Endothelial cell of umbilical vein (primary cell): ENCODE results near the gene TXNRD2. TPM values are rescaled to one million over a fixed set of nuclear protein-coding genes. Genes with fewer than 3 reads are reported as not detected.

ENCODE experiments used
- BruUV-seq: library from RNA; stranded (reverse); fragments of 400-500 nt; replicated peaks from 2 replicates; lab custom pipeline; 2021; lab: Mats Ljungman, UMichigan
- CTCF ChIA-PET: fragments of 300-600, 350-600 bp; sonication (Branson Sonifier 250); formaldehyde crosslinking; loops from one replicate; lab custom pipeline; 2021; ENCODE audit warnings: antibody characterized with exemption, inconsistent platforms; lab: Charles Lee
- POLR2A ChIA-PET: fragments of 300-600, 350-600 bp; sonication (Branson Sonifier 250); formaldehyde crosslinking; loops from one replicate; lab custom pipeline; 2021; ENCODE audit warnings: antibody characterized with exemption, inconsistent platforms; lab: Charles Lee
- DNase-seq: peaks from one replicate; pipeline ENCODE4 v3.0.0-alpha.2; 2011; ENCODE audit warnings: low read depth, low spot score
- FAIRE-seq: peaks from 2 replicates; lab custom pipeline; 2011; peaks lifted over from hg19 to GRCh38; lab: Jason Lieb, UNC
- H2AFZ ChIP-seq: 2 replicates; pipeline ENCODE4 v1.6.0; 2012; ENCODE audit warnings: low read depth, low read length, control low read depth, inconsistent platforms
- H3K27ac ChIP-seq: 2 replicates; pipeline ENCODE4 v1.5.1; 2011; ENCODE audit warnings: low read depth, mild to moderate bottlenecking, control low read depth, low read length, moderate library complexity; ENCODE audit not compliant: insufficient read depth
- H3K27me3 ChIP-seq, 2 experiments: 2 replicates each; pipeline versions ENCODE4 v1.6.0 to v1.6.1; 2011; ENCODE audit warnings: low read length in 2 of 2, mixed read lengths in 1 of 2; ENCODE audit not compliant: control insufficient read depth in 2 of 2, insufficient read depth in 2 of 2
- H3K36me3 ChIP-seq, 2 experiments: 2 replicates in 1 of 2; 3 replicates in 1 of 2; pipeline ENCODE4 v1.5.1; 2011; ENCODE audit warnings: low read length in 2 of 2, mild to moderate bottlenecking in 1 of 2, moderate library complexity in 1 of 2; ENCODE audit not compliant: control insufficient read depth in 2 of 2, insufficient read depth in 2 of 2; ENCODE audit errors: extremely low read depth in 1 of 2
- H3K4me1 ChIP-seq: 3 replicates; pipeline ENCODE4 v1.5.1; 2011; ENCODE audit warnings: mild to moderate bottlenecking, low read length; ENCODE audit not compliant: control insufficient read depth, insufficient read depth; ENCODE audit errors: extremely low read depth
- H3K4me2 ChIP-seq: 2 replicates; pipeline ENCODE4 v1.6.1; 2011; ENCODE audit warnings: low read length, control low read depth, mixed read lengths; ENCODE audit not compliant: insufficient read depth
- H3K4me3 ChIP-seq, 3 experiments: fragments of 200-600 bp in 1 of 3; sonication (generic), shearing (Covaris generic) in 1 of 3; replicated peaks in 1 of 3; 2 replicates each; pipeline ENCODE4 v1.5.1; 2011 to 2016; ENCODE audit warnings: control low read depth in 3 of 3, low read length in 3 of 3, mild to moderate bottlenecking in 2 of 3, inconsistent platforms in 1 of 3, low read depth in 1 of 3, moderate library complexity in 1 of 3; ENCODE audit not compliant: insufficient read depth in 1 of 3
- H3K79me2 ChIP-seq: 2 replicates; pipeline ENCODE4 v1.6.0; 2012; ENCODE audit warnings: low read length, inconsistent platforms; ENCODE audit not compliant: control insufficient read depth, insufficient read depth
- H3K9ac ChIP-seq: replicated peaks from 2 replicates; pipeline ENCODE3; 2011; ENCODE audit warnings: low read length, control low read depth; ENCODE audit not compliant: insufficient read depth; ENCODE audit errors: extremely low read depth
- H3K9me1 ChIP-seq: replicated peaks from 3 replicates; pipeline ENCODE4 v1.6.0; 2011; ENCODE audit warnings: mild to moderate bottlenecking, low read length; ENCODE audit not compliant: control insufficient read depth, insufficient read depth; ENCODE audit errors: extremely low read depth
- H3K9me3 ChIP-seq: replicated peaks from 2 replicates; pipeline ENCODE4 v1.5.1; 2012; ENCODE audit warnings: low read length, inconsistent platforms; ENCODE audit not compliant: control insufficient read depth, insufficient read depth
- H4K20me1 ChIP-seq: replicated peaks from 2 replicates; pipeline ENCODE3; 2011; ENCODE audit warnings: mild to moderate bottlenecking, low read length; ENCODE audit not compliant: control insufficient read depth, insufficient read depth; ENCODE audit errors: extremely low read depth
- EZH2 ChIP-seq: IDR thresholded peaks from 2 replicates; pipeline ENCODE4 v1.6.1; 2012; ENCODE audit warnings: borderline replicate concordance, low read depth, mild to moderate bottlenecking, moderate library complexity, low read length, inconsistent platforms; ENCODE audit not compliant: severe bottlenecking
- FOS ChIP-seq: IDR thresholded peaks from 2 replicates; pipeline ENCODE4 v1.6.1; 2011; ENCODE audit warnings: mild to moderate bottlenecking, low read length, moderate library complexity, borderline replicate concordance; ENCODE audit not compliant: insufficient read depth
- GATA2 ChIP-seq: IDR thresholded peaks from 2 replicates; pipeline ENCODE4 v1.7.0; 2011; ENCODE audit warnings: low read depth, mild to moderate bottlenecking, moderate library complexity, mixed read lengths, low read length; ENCODE audit not compliant: insufficient read length, insufficient read depth
- JUN ChIP-seq: IDR thresholded peaks from 2 replicates; pipeline ENCODE4 v1.6.1; 2011; ENCODE audit warnings: borderline replicate concordance, low read depth; ENCODE audit not compliant: insufficient read length, insufficient read depth
- MYC ChIP-seq: IDR thresholded peaks from one replicate; pipeline ENCODE4 v1.6.1; 2011; ENCODE audit warnings: mild to moderate bottlenecking, low read depth, low read length
- POLR2A ChIP-seq: IDR thresholded peaks from 2 replicates; pipeline ENCODE4 v1.6.1; 2012; ENCODE audit warnings: low read depth, mild to moderate bottlenecking, control low read depth, low read length
- POLR2AphosphoS5 ChIP-seq: IDR thresholded peaks from 2 replicates; pipeline ENCODE4 v1.6.1; 2012; ENCODE audit warnings: low read depth, mild to moderate bottlenecking, control low read depth, low read length, moderate library complexity; ENCODE audit not compliant: insufficient read depth
- dilution Hi-C: fragments of 300-500 bp; cut with MboI; formaldehyde crosslinking; loops from one replicate; pipeline ENCODE4 v1.15.0; 2019; ENCODE audit warnings: low sequenced_read_pairs; ENCODE audit not compliant: extremely low pct_ligation_motif_present
- intact Hi-C: fragments of 100-400 bp; cut with micrococcal nuclease; formaldehyde crosslinking; loops from one replicate; pipeline ENCODE4 v1.10.0; 2022
- polyA plus RNA-seq, 4 experiments: library from polyadenylated mRNA; depleted of rRNA in 3 of 4; stranded (reverse) in 3 of 4; unstranded in 1 of 4; fragments of >200 nt; gene quantifications; 2 replicates each; pipeline versions ENCODE4 v1.2.1 to v1.2.3, GENCODE V29; 2011 to 2012; ENCODE audit warnings: missing spikeins in 1 of 4
- total RNA-seq: library from RNA; stranded (reverse); gene quantifications from 2 replicates; pipeline ENCODE4 v1.2.3, GENCODE V29; 2021
- TF ChIP-seq, protein P1 (sequence below): IDR thresholded peaks from 2 replicates; pipeline ENCODE4 v1.6.1; 2011; ENCODE audit not compliant: insufficient read depth, insufficient read length
- TF ChIP-seq, protein P2 (sequence below), 2 donors: IDR thresholded peaks; 1 replicate in 1 of 2; 2 replicates in 1 of 2; pipeline ENCODE4 v1.5.1; 2011; ENCODE audit warnings: low read length in 2 of 2, mild to moderate bottlenecking in 2 of 2, moderate library complexity in 2 of 2, control low read depth in 1 of 2, inconsistent platforms in 1 of 2, low read depth in 1 of 2; ENCODE audit not compliant: insufficient read depth in 1 of 2; ENCODE audit errors: extremely low read depth in 1 of 2

TXNRD2 gene
- total and polyA plus RNA-seq, 2 donors (not counting 3 experiments of a cell fraction or from before 2014, with no cell fraction given): 211 to 440 TPM

DNA sequence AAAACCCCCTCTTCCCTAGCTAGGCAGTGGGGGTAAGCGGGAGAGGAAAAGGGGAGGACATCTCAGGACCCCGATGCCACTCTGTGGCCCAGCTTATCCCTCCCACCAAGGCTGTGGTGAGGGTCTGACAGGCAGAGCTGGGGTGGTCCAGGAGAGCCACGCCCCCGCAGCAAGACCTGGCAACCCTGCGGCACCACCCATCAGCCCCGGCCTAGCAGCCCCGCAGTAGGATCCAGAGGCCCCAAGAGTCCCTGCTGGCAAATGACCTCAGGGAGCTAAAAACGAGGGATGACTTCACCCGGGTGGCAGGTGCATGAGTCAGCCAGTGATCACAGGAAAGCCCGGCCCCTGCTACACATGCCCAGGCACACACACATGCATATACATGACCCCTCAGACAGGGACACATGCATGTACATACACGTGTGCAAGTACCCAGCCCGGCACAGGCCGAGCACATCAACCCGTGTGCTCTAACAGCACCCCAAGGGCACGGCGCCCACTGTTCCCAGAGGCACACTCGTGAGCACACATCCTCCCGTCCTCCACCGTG, 42.7 kb upstream of the TXNRD2 start:
- peak overlapping the region; percentile 62 for H3K27ac ChIP-seq
- no peaks in the 10 kb centered on the region for H3K9me3 ChIP-seq
- H3K79me2 ChIP-seq: peaks cover 13% of the 10 kb centered on the region
- dilution Hi-C loops (no loop called here), intact Hi-C loops (no loop called here)
- H3K4me1 ChIP-seq: peaks cover 26% of the 10 kb centered on the region
- H3K4me3 ChIP-seq: no peak overlapping the region
- TF ChIP-seq, protein P1, sequence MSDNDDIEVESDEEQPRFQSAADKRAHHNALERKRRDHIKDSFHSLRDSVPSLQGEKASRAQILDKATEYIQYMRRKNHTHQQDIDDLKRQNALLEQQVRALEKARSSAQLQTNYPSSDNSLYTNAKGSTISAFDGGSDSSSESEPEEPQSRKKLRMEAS: no peak
- TF ChIP-seq JUN (peak; percentile 74), POLR2A (no peak)
- ChIA-PET POLR2A (interaction anchor here (0.6 to 1.2 kb wide), 2 partner anchors 10 to 15 kb away, joined by 3 to 5 read pairs; no protein-coding TSS in a partner anchor), CTCF (interaction anchor here (0.8 to 4.4 kb wide), 5 partner anchors 9 to 30 kb away, joined by 3 to 78 read pairs (median 6); no protein-coding TSS in a partner anchor)
- no TSS peak for BruUV-seq
- peaks cover 4 to 26% of the 10 kb centered on the region in 2 experiments for H3K36me3 ChIP-seq
- H2AFZ ChIP-seq: no peak overlapping the region
- DNase-seq: peak; percentile 39
- peak overlapping the region; percentile 41 for H3K9ac ChIP-seq
- no peaks in the 10 kb centered on the region for H3K27me3 ChIP-seq
- H3K9me1 ChIP-seq: no peaks in the 10 kb centered on the region
- H4K20me1 ChIP-seq: no peaks in the 10 kb centered on the region
- FAIRE-seq: peak; percentile 73
- H3K4me2 ChIP-seq: no peak overlapping the region

DNA sequence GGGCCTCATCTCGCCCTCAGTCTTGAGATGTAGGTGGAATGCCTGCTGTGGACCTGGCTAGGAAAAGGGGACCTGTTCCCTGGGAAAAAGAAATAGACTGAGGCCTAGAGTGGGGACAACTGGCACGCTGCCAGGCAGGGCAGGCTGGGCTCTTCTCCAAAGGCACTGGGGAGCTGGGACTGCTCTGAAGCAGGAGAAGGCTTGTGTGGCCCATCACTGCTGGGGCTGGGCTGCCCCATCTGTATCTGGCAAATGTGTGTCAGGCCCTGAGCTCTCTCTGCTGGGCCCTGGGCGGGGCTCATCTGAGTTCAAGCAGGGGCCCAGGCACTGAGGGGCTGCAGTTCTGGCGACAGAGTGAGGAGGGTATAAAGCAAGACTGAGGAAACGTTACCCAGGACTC, 42.1 kb upstream of the TXNRD2 start:
- no peak overlapping the region for H2AFZ ChIP-seq
- BruUV-seq: TSS peak; percentile 9
- intact Hi-C loops (no loop called here), dilution Hi-C loops (no loop called here)
- H3K79me2 ChIP-seq: peaks cover 13% of the 10 kb centered on the region
- no peaks in the 10 kb centered on the region for H3K9me1 ChIP-seq
- H3K4me2 ChIP-seq: no peak overlapping the region
- H3K4me1 ChIP-seq: peaks cover 26% of the 10 kb centered on the region
- no peak overlapping the region for H3K4me3 ChIP-seq
- H3K9ac ChIP-seq: peak overlapping the region; percentile 41
- TF ChIP-seq MYC (no peak), POLR2AphosphoS5 (no peak), EZH2 (no peak), JUN (no peak), FOS (no peak), GATA2 (no peak), POLR2A (no peak)
- TF ChIP-seq, protein P1: no peak
- TF ChIP-seq, protein P2, sequence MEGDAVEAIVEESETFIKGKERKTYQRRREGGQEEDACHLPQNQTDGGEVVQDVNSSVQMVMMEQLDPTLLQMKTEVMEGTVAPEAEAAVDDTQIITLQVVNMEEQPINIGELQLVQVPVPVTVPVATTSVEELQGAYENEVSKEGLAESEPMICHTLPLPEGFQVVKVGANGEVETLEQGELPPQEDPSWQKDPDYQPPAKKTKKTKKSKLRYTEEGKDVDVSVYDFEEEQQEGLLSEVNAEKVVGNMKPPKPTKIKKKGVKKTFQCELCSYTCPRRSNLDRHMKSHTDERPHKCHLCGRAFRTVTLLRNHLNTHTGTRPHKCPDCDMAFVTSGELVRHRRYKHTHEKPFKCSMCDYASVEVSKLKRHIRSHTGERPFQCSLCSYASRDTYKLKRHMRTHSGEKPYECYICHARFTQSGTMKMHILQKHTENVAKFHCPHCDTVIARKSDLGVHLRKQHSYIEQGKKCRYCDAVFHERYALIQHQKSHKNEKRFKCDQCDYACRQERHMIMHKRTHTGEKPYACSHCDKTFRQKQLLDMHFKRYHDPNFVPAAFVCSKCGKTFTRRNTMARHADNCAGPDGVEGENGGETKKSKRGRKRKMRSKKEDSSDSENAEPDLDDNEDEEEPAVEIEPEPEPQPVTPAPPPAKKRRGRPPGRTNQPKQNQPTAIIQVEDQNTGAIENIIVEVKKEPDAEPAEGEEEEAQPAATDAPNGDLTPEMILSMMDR (IDR thresholded peaks at IDR 0.05; ENCODE audit: extremely low read depth in 1 of 2, insufficient read depth in 1 of 2, low read depth in 1 of 2, low read length in 2 of 2): no peak
- ChIA-PET CTCF (interaction anchor here (0.8 to 4.4 kb wide), 6 partner anchors 9 to 30 kb away, joined by 3 to 78 read pairs (median 5); no protein-coding TSS in a partner anchor), POLR2A (interaction anchor here (1.2 kb wide), 1 partner anchor 9 kb away, joined by 5 read pairs; no protein-coding TSS in a partner anchor)
- no peak for FAIRE-seq
- no peaks in the 10 kb centered on the region for H3K27me3 ChIP-seq
- peaks cover 4 to 32% of the 10 kb centered on the region in 2 experiments for H3K36me3 ChIP-seq
- peak overlapping the region; percentile 44 for H3K27ac ChIP-seq
- DNase-seq: no peak
- H3K9me3 ChIP-seq: no peaks in the 10 kb centered on the region
- no peaks in the 10 kb centered on the region for H4K20me1 ChIP-seq
